Transverse colon (tissue), 4 donors: Measurements from ENCODE around the gene TFAP2E. TPM values are rescaled to one million over a fixed set of nuclear protein-coding genes. Genes with fewer than 3 reads are reported as not detected.
A peak's percentile ranks its signal among the peaks of the same experiment; 100 is the strongest.
"Not testable (repeated sequence)": the region's sequence is repeated elsewhere in the genome, so short reads cannot be mapped to it uniquely, and the experiment has no call there.

Experiments used
- DNase-seq: peaks from one replicate; pipeline ENCODE4 v3.0.0-alpha.2; 2019
- H3K27ac ChIP-seq, 4 donors: fragments of 200-600 bp; sonication (generic); 2 replicates each; pipeline ENCODE4 v1.5.1; 2016 to 2018; ENCODE audit warnings: inconsistent platforms in 4 of 4
- H3K27me3 ChIP-seq: fragments of 200-600 bp; sonication (generic); 2 replicates; pipeline ENCODE4 v1.5.1; 2017; ENCODE audit warnings: inconsistent platforms
- H3K36me3 ChIP-seq, 4 donors: fragments of 200-600 bp; sonication (generic); 2 replicates each; pipeline ENCODE4 v1.5.1; 2017 to 2019; ENCODE audit warnings: inconsistent platforms in 4 of 4
- H3K4me1 ChIP-seq, 4 donors: fragments of 200-600 bp; sonication (generic); 2 replicates each; pipeline ENCODE4 v1.5.1; 2017 to 2020; ENCODE audit warnings: inconsistent platforms in 4 of 4
- H3K4me3 ChIP-seq, 4 donors: fragments of 200-600 bp; sonication (generic); 1 replicate in 1 of 4; 2 replicates in 3 of 4; pipeline versions ENCODE4 v1.5.1 to v1.6.1; 2017 to 2019; ENCODE audit warnings: inconsistent platforms in 4 of 4
- H3K9me3 ChIP-seq, 2 donors: fragments of 200-600 bp; sonication (generic); 2 replicates each; pipeline ENCODE4 v1.5.1; 2017 to 2019; ENCODE audit warnings: inconsistent platforms in 2 of 2
- EP300 ChIP-seq: sonication (generic); formaldehyde crosslinking; IDR thresholded peaks from one replicate; pipeline ENCODE4 v1.6.1; 2017; ENCODE audit warnings: antibody characterized with exemption, low read depth
- POLR2A ChIP-seq: fragments of 450-650 bp; IDR thresholded peaks from one replicate; pipeline ENCODE4 v1.6.1; 2016; ENCODE audit warnings: antibody characterized with exemption, mild to moderate bottlenecking, moderate library complexity
- POLR2AphosphoS5 ChIP-seq, 3 donors: sonication (generic); formaldehyde crosslinking; IDR thresholded peaks; one replicate each; pipeline ENCODE4 v1.6.1; 2016; ENCODE audit warnings: antibody characterized with exemption in 3 of 3
- WGBS, 2 donors: methylation state at CpG; one replicate each; pipeline ENCODE4 v1.1.5; 2018; ENCODE audit warnings: low coverage in 1 of 2; 5-methylcytosine and 5-hydroxymethylcytosine counted together
- in situ Hi-C, 4 donors: fragments of 200-750 bp; cut with MboI; loops; one replicate each; pipeline versions ENCODE4 v1.15.0 to v1.15.1; 2017; ENCODE audit warnings: low sequenced_read_pairs in 3 of 4, low pct_ligation_motif_present in 1 of 4, low pct_unique_long_range_greater_than_20kb in 1 of 4
- intact Hi-C: fragments of 100-400 bp; cut with DNase I; formaldehyde crosslinking; loops from one replicate; pipeline ENCODE4 v1.15.1; 2023; ENCODE audit warnings: low total_unique reads
- total RNA-seq, 4 donors: library from RNA; depleted of rRNA; stranded (reverse); fragments of >200 nt; gene quantifications; one replicate each; pipeline ENCODE4 v1.1.0, GENCODE V29; 2016
- TF ChIP-seq, protein P1 (sequence below), 5 experiments: fragments of 200-600 bp in 3 of 5; fragments of 450-650 bp in 2 of 5; sonication (generic) in 3 of 5; IDR thresholded peaks; 1 replicate in 2 of 5; 2 replicates in 3 of 5; pipeline ENCODE4 v1.5.1; 2016 to 2017; ENCODE audit warnings: antibody characterized with exemption in 5 of 5, inconsistent platforms in 3 of 5, mild to moderate bottlenecking in 2 of 5, moderate library complexity in 1 of 5

The TFAP2E gene
- total RNA-seq, 4 donors from 2014 or later, result 0.27 to 1.4 TPM; not detected in 2

DNA sequence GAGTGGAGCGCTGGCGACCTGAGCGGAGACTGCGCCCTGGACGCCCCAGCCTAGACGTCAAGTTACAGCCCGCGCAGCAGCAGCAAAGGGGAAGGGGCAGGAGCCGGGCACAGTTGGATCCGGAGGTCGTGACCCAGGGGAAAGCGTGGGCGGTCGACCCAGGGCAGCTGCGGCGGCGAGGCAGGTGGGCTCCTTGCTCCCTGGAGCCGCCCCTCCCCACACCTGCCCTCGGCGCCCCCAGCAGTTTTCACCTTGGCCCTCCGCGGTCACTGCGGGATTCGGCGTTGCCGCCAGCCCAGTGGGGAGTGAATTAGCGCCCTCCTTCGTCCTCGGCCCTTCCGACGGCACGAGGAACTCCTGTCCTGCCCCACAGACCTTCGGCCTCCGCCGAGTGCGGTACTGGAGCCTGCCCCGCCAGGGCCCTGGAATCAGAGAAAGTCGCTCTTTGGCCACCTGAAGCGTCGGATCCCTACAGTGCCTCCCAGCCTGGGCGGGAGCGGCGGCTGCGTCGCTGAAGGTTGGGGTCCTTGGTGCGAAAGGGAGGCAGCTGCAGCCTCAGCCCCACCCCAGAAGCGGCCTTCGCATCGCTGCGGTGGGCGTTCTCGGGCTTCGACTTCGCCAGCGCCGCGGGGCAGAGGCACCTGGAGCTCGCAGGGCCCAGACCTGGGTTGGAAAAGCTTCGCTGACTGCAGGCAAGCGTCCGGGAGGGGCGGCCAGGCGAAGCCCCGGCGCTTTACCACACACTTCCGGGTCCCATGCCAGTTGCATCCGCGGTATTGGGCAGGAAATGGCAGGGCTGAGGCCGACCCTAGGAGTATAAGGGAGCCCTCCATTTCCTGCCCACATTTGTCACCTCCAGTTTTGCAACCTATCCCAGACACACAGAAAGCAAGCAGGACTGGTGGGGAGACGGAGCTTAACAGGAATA, 4.2 kb downstream of the TFAP2E start:
- peak; percentile 59 for DNase-seq
- Histone ChIP-seq H3K27me3 (peaks cover 52% of the 10 kb centered on the region), H3K27ac (peak overlapping the region in 1 of 4 donors; percentile 3), H3K9me3 (no peaks in the 10 kb centered on the region), H3K4me1 (peaks cover 0 to 37% (median 24%) of the 10 kb centered on the region in 4 donors), H3K36me3 (no peaks in the 10 kb centered on the region), H3K4me3 (peak overlapping the region; percentile 26 to 59 (median 32))
- WGBS, 2 donors, result 17% methylated on average over 43 of the region's 70 CpGs; no CpG with 5 or more reads in 1 of the 2 donors
- in situ Hi-C loops (no loop called here), intact Hi-C loops (no loop called here)
- TF ChIP-seq POLR2A, result no peak
- no peak for TF ChIP-seq EP300
- TF ChIP-seq, protein P1, sequence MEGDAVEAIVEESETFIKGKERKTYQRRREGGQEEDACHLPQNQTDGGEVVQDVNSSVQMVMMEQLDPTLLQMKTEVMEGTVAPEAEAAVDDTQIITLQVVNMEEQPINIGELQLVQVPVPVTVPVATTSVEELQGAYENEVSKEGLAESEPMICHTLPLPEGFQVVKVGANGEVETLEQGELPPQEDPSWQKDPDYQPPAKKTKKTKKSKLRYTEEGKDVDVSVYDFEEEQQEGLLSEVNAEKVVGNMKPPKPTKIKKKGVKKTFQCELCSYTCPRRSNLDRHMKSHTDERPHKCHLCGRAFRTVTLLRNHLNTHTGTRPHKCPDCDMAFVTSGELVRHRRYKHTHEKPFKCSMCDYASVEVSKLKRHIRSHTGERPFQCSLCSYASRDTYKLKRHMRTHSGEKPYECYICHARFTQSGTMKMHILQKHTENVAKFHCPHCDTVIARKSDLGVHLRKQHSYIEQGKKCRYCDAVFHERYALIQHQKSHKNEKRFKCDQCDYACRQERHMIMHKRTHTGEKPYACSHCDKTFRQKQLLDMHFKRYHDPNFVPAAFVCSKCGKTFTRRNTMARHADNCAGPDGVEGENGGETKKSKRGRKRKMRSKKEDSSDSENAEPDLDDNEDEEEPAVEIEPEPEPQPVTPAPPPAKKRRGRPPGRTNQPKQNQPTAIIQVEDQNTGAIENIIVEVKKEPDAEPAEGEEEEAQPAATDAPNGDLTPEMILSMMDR (IDR thresholded peaks at IDR 0.05), result no peak
- TF ChIP-seq POLR2AphosphoS5 (IDR thresholded peaks at IDR 0.05), result no peak

DNA sequence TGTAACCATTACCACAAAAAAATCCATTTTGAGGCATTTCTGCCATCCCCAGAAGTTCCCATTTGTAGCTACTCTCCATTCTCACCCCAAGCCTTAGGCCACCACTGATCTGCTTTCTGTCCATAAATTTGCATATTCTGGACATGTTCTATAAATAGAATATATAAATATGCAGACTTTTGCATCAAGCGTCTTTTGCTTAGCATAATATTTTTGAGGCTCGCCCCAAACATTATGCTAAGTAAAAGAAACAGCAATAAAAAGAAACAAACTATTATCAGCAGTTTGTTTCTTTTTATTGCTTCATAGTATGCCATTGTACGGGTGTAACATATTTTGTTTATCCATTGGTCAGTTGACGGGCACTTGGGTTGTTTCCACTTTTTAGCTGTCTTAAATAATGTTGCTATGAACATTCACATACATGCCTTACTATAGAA, 7.9 kb downstream of the TFAP2E start:
- in situ Hi-C loops, result no loop called here
- Histone ChIP-seq H3K4me1 (peaks cover 0 to 22% (median 12%) of the 10 kb centered on the region in 4 donors), H3K27me3 (peaks cover 17% of the 10 kb centered on the region), H3K36me3 (no peaks in the 10 kb centered on the region), H3K9me3 (no peaks in the 10 kb centered on the region), H3K27ac (no peak overlapping the region), H3K4me3 (no peak overlapping the region)
- DNase-seq, result no peak
- TF ChIP-seq, protein P1 (IDR thresholded peaks at IDR 0.05), result no peak
- TF ChIP-seq POLR2AphosphoS5 (IDR thresholded peaks at IDR 0.05) (no peak), EP300 (no peak), POLR2A (no peak)
- 31 to 42% methylated on average over 4 of the region's 4 CpGs for WGBS, 2 donors
- intact Hi-C loops, result no loop called here

DNA sequence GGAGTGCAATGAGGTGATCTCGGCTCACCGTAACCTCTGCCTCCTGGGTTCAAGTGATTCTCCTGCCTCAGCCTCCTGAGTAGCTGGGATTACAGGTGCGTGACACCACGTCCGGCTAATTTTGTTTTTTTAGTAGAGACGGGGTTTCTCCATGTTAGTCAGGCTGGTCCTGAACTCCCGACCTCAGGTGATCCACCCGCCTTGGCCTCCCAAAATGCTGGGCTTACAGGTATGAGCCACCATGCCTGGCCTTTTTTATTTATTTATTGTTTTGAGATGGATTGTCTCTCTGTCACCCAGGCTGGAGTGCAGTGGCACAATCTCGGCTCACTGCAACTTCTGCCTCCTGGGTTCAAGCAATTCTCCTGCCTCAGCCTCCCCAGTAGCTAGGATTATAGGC, 8.5 kb downstream of the TFAP2E start:
- H3K9me3 ChIP-seq, intact Hi-C loops, DNase-seq, H3K27ac ChIP-seq, H3K4me3 ChIP-seq, in situ Hi-C loops, H3K36me3 ChIP-seq: not testable (repeated sequence)
- 91 to 97% methylated on average over 9 of the region's 9 CpGs for WGBS, 2 donors
- Histone ChIP-seq H3K4me1 (peaks cover 0 to 21% (median 12%) of the 10 kb centered on the region in 4 donors), H3K27me3 (peaks cover 10% of the 10 kb centered on the region)

DNA sequence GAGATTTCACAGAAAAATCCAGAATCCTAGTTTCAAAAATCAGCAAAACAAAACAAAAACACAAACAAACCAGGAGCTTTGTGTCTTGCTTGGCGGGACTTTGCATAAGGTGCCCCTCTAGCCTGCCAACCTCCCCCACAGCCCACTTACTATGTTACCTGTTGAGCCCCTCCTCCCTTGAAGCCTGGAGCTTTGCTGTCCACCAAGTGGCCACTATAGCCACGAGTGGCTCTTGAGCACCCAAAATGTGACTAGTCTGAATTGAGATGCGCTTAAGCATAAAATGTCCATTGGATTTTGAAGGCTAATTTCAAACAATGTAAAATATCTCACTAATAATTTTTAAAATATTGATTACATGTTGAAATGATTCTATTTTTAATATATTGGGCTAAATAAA, 12.2 kb downstream of the TFAP2E start:
- no peaks in the 10 kb centered on the region for H3K9me3 ChIP-seq
- no peaks in the 10 kb centered on the region for H3K27me3 ChIP-seq
- no peak overlapping the region for H3K27ac ChIP-seq
- H3K4me3 ChIP-seq, result no peak overlapping the region
- H3K36me3 ChIP-seq, result no peaks in the 10 kb centered on the region
- TF ChIP-seq, protein P1 (IDR thresholded peaks at IDR 0.05), result no peak
- TF ChIP-seq POLR2AphosphoS5 (IDR thresholded peaks at IDR 0.05) (no peak), EP300 (no peak), POLR2A (no peak)
- intact Hi-C loops (no loop called here), in situ Hi-C loops (no loop called here)
- H3K4me1 ChIP-seq, result no peaks in the 10 kb centered on the region
- WGBS, 2 donors, result 84 to 94% methylated on average over 3 of the region's 3 CpGs
- DNase-seq, result no peak

DNA sequence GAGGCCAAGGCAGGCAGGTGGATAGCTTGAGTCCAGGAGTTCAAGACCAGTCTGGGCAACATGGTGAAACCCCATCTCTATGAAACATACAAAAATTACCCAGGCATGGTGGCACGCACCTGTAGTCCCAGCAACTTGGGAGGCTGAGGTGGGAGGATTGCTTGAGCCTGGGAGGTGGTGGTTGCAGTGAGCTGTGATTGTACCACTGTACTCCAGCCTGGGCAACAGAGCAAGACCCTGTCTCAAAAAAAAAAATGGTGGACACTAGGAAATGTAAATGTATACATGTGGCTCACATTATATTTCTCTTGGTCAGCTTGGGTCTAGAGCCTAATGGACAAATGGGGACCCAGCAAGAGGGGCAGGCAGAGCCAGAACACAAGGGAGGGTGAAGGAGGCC, 12.7 kb downstream of the TFAP2E start:
- H3K4me1 ChIP-seq, H3K36me3 ChIP-seq, H3K9me3 ChIP-seq, H3K27ac ChIP-seq, intact Hi-C loops, in situ Hi-C loops, H3K27me3 ChIP-seq, DNase-seq, H3K4me3 ChIP-seq: not testable (repeated sequence)
- 100% methylated on average over 1 of the region's 1 CpG; no CpG with 5 or more reads in 1 of the 2 donors for WGBS, 2 donors
